ENCODE measurements around the gene CST1.
"Not testable (repeated sequence)": the region's sequence is repeated elsewhere in the genome, so short reads cannot be mapped to it uniquely, and the experiment has no call there.

CST1 gene

GRCh38 chr20:23721962-23722361, 28.8 kb downstream of the CST1 start:
- Histone ChIP-seq H3K36me3 (ENCODE audit: insufficient read depth, insufficient read length, low read length) (no peaks in the 10 kb centered on the region), H3K4me1 (ENCODE audit: insufficient read depth, insufficient read length) (no peaks in the 10 kb centered on the region), H3K9ac (ENCODE audit: insufficient read length, low read depth) (no peak overlapping the region), H3K27me3 (ENCODE audit: insufficient read depth, insufficient read length) (no peaks in the 10 kb centered on the region), H3K4me3 (ENCODE audit: insufficient read length, low read depth) (no peak overlapping the region), H3K9me3 (ENCODE audit: insufficient read depth, low read length) (no peaks in the 10 kb centered on the region)
- no peak for DNase-seq (ENCODE audit: low read depth, low spot score)
- TF ChIP-seq YY1 (IDR thresholded peaks at IDR 0.05; ENCODE audit: insufficient read depth, insufficient read length), result no peak
- no peak for TF ChIP-seq SUZ12 (IDR thresholded peaks at IDR 0.05; ENCODE audit: extremely low read depth, insufficient read depth, insufficient read length)
- no peak for TF ChIP-seq ZNF274 (IDR thresholded peaks at IDR 0.05; ENCODE audit: low read depth, low read length)

GRCh38 chr20:23719351-23719750, 31.4 kb downstream of the CST1 start:
- not testable (repeated sequence) for DNase-seq (ENCODE audit: low read depth, low spot score); H3K27me3 ChIP-seq (ENCODE audit: insufficient read depth, insufficient read length); H3K9me3 ChIP-seq (ENCODE audit: insufficient read depth, low read length); H3K36me3 ChIP-seq (ENCODE audit: insufficient read depth, insufficient read length, low read length); H3K4me3 ChIP-seq (ENCODE audit: insufficient read length, low read depth); H3K4me1 ChIP-seq (ENCODE audit: insufficient read depth, insufficient read length); H3K9ac ChIP-seq (ENCODE audit: insufficient read length, low read depth)

- H3K4me1 ChIP-seq (ENCODE audit: insufficient read depth, insufficient read length); H3K27me3 ChIP-seq (ENCODE audit: insufficient read depth, insufficient read length); H3K9me3 ChIP-seq (ENCODE audit: insufficient read depth, low read length); H3K9ac ChIP-seq (ENCODE audit: insufficient read length, low read depth); H3K36me3 ChIP-seq (ENCODE audit: insufficient read depth, insufficient read length, low read length); DNase-seq (ENCODE audit: low read depth, low spot score); H3K4me3 ChIP-seq (ENCODE audit: insufficient read length, low read depth): not testable (repeated sequence)
Measured at GRCh38 chr20:23711778-23712177, 39.0 kb downstream of the CST1 start.

- TF ChIP-seq SUZ12 (IDR thresholded peaks at IDR 0.05; ENCODE audit: extremely low read depth, insufficient read depth, insufficient read length) (no peak), YY1 (IDR thresholded peaks at IDR 0.05; ENCODE audit: insufficient read depth, insufficient read length) (no peak), ZNF274 (IDR thresholded peaks at IDR 0.05; ENCODE audit: low read depth, low read length) (no peak)
Measured at GRCh38 chr20:23710771-23711170, 40.0 kb downstream of the CST1 start.

GRCh38 chr20:23705895-23706294, 44.8 kb downstream of the CST1 start:
- TF ChIP-seq SUZ12 (IDR thresholded peaks at IDR 0.05; ENCODE audit: extremely low read depth, insufficient read depth, insufficient read length) (no peak), ZNF274 (IDR thresholded peaks at IDR 0.05; ENCODE audit: low read depth, low read length) (no peak), YY1 (IDR thresholded peaks at IDR 0.05; ENCODE audit: insufficient read depth, insufficient read length) (no peak)
- DNase-seq (ENCODE audit: low read depth, low spot score), result no peak
- no peaks in the 10 kb centered on the region for H3K27me3 ChIP-seq (ENCODE audit: insufficient read depth, insufficient read length)
- no peaks in the 10 kb centered on the region for H3K4me1 ChIP-seq (ENCODE audit: insufficient read depth, insufficient read length)
- H3K36me3 ChIP-seq (ENCODE audit: insufficient read depth, insufficient read length, low read length), result no peaks in the 10 kb centered on the region
- H3K9ac ChIP-seq (ENCODE audit: insufficient read length, low read depth), result no peak overlapping the region
- H3K4me3 ChIP-seq (ENCODE audit: insufficient read length, low read depth), result no peak overlapping the region
- H3K9me3 ChIP-seq (ENCODE audit: insufficient read depth, low read length), result no peaks in the 10 kb centered on the region

More at GRCh38 chr20:23710771-23711170, 40.0 kb downstream of the CST1 start:
- H3K4me3 ChIP-seq (ENCODE audit: insufficient read length, low read depth), result no peak overlapping the region
- no peaks in the 10 kb centered on the region for H3K4me1 ChIP-seq (ENCODE audit: insufficient read depth, insufficient read length)
- no peaks in the 10 kb centered on the region for H3K9me3 ChIP-seq (ENCODE audit: insufficient read depth, low read length)
- no peak for DNase-seq (ENCODE audit: low read depth, low spot score)
- H3K9ac ChIP-seq (ENCODE audit: insufficient read length, low read depth), result no peak overlapping the region
- H3K27me3 ChIP-seq (ENCODE audit: insufficient read depth, insufficient read length), result no peaks in the 10 kb centered on the region
- H3K36me3 ChIP-seq (ENCODE audit: insufficient read depth, insufficient read length, low read length), result no peaks in the 10 kb centered on the region

GRCh38 chr20:23702021-23702420, 48.7 kb downstream of the CST1 start:
- no peaks in the 10 kb centered on the region for H3K27me3 ChIP-seq (ENCODE audit: insufficient read depth, insufficient read length)
- TF ChIP-seq ZNF274 (IDR thresholded peaks at IDR 0.05; ENCODE audit: low read depth, low read length), result no peak
- TF ChIP-seq SUZ12 (IDR thresholded peaks at IDR 0.05; ENCODE audit: extremely low read depth, insufficient read depth, insufficient read length), result no peak
- no peaks in the 10 kb centered on the region for H3K36me3 ChIP-seq (ENCODE audit: insufficient read depth, insufficient read length, low read length)
- no peaks in the 10 kb centered on the region for H3K4me1 ChIP-seq (ENCODE audit: insufficient read depth, insufficient read length)
- DNase-seq (ENCODE audit: low read depth, low spot score), result no peak
- H3K9me3 ChIP-seq (ENCODE audit: insufficient read depth, low read length), result no peaks in the 10 kb centered on the region
- H3K9ac ChIP-seq (ENCODE audit: insufficient read length, low read depth), result no peak overlapping the region
- no peak overlapping the region for H3K4me3 ChIP-seq (ENCODE audit: insufficient read length, low read depth)

- no peak for TF ChIP-seq SUZ12 (IDR thresholded peaks at IDR 0.05; ENCODE audit: extremely low read depth, insufficient read depth, insufficient read length)
- no peak for TF ChIP-seq YY1 (IDR thresholded peaks at IDR 0.05; ENCODE audit: insufficient read depth, insufficient read length)
- TF ChIP-seq ZNF274 (IDR thresholded peaks at IDR 0.05; ENCODE audit: low read depth, low read length), result no peak
Measured at GRCh38 chr20:23700931-23701330, 49.8 kb downstream of the CST1 start.

GRCh38 chr20:23697947-23698346, 52.8 kb downstream of the CST1 start:
- H3K4me3 ChIP-seq (ENCODE audit: insufficient read length, low read depth), result no peak overlapping the region
- peaks cover 3% of the 10 kb centered on the region for H3K4me1 ChIP-seq (ENCODE audit: insufficient read depth, insufficient read length)
- no peaks in the 10 kb centered on the region for H3K36me3 ChIP-seq (ENCODE audit: insufficient read depth, insufficient read length, low read length)
- H3K9ac ChIP-seq (ENCODE audit: insufficient read length, low read depth), result no peak overlapping the region
- TF ChIP-seq YY1 (IDR thresholded peaks at IDR 0.05; ENCODE audit: insufficient read depth, insufficient read length), result no peak
- TF ChIP-seq ZNF274 (IDR thresholded peaks at IDR 0.05; ENCODE audit: low read depth, low read length), result no peak
- TF ChIP-seq SUZ12 (IDR thresholded peaks at IDR 0.05; ENCODE audit: extremely low read depth, insufficient read depth, insufficient read length), result no peak
- no peak for DNase-seq (ENCODE audit: low read depth, low spot score)
- H3K9me3 ChIP-seq (ENCODE audit: insufficient read depth, low read length), result no peaks in the 10 kb centered on the region
- no peaks in the 10 kb centered on the region for H3K27me3 ChIP-seq (ENCODE audit: insufficient read depth, insufficient read length)

More at GRCh38 chr20:23700931-23701330, 49.8 kb downstream of the CST1 start:
- H3K9ac ChIP-seq (ENCODE audit: insufficient read length, low read depth), result no peak overlapping the region
- H3K9me3 ChIP-seq (ENCODE audit: insufficient read depth, low read length), result no peaks in the 10 kb centered on the region
- H3K27me3 ChIP-seq (ENCODE audit: insufficient read depth, insufficient read length), result no peaks in the 10 kb centered on the region
- no peaks in the 10 kb centered on the region for H3K4me1 ChIP-seq (ENCODE audit: insufficient read depth, insufficient read length)
- no peak for DNase-seq (ENCODE audit: low read depth, low spot score)
- no peaks in the 10 kb centered on the region for H3K36me3 ChIP-seq (ENCODE audit: insufficient read depth, insufficient read length, low read length)
- H3K4me3 ChIP-seq (ENCODE audit: insufficient read length, low read depth), result no peak overlapping the region

Measured in NT2/D1 (cell line).